GM19328 (cell line): ENCODE data around the gene TCTN3.
"Not testable (repeated sequence)": the region's sequence is repeated elsewhere in the genome, so short reads cannot be mapped to it uniquely, and the experiment has no call there.

ENCODE experiments used
- ATAC-seq: cut with Tn5 transposase; IDR thresholded peaks from one replicate; pipeline ENCODE4 v1.9.1; 2021; ENCODE audit warnings: mild to moderate bottlenecking, moderate library complexity; ENCODE audit not compliant: unreplicated experiment

The TCTN3 gene

GRCh38 chr10:95693668-95694534 lies at the start of gene TCTN3:
TSS of gene TCTN3 (minus strand) at chr10:95693927. CDS start at chr10:95693899, 28 bp downstream.
- peak; percentile 96 for ATAC-seq

- ATAC-seq = no peak
Measured at GRCh38 chr10:95742962-95743535, 49.3 kb upstream of the TCTN3 start.

DNA sequence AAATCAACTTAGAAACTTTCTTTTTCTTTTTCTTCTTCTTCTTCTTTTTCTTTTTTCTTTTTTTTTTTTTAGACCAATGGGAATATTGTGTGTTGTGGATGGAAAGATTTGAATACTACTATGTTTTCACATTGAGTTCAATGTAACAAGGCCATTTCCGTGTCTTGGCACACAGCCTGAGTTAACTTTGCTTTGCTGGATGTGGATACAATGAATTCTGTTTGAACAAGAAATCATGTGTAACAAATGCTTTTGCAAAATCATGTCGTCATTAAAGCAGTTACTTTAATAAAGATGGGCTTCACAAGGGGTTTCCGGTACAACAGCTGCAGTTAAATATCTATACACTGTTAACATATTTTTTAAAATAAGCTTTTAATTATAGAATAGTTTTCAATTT lies 48.8 kb upstream of the TCTN3 start:
- ATAC-seq = no peak

DNA sequence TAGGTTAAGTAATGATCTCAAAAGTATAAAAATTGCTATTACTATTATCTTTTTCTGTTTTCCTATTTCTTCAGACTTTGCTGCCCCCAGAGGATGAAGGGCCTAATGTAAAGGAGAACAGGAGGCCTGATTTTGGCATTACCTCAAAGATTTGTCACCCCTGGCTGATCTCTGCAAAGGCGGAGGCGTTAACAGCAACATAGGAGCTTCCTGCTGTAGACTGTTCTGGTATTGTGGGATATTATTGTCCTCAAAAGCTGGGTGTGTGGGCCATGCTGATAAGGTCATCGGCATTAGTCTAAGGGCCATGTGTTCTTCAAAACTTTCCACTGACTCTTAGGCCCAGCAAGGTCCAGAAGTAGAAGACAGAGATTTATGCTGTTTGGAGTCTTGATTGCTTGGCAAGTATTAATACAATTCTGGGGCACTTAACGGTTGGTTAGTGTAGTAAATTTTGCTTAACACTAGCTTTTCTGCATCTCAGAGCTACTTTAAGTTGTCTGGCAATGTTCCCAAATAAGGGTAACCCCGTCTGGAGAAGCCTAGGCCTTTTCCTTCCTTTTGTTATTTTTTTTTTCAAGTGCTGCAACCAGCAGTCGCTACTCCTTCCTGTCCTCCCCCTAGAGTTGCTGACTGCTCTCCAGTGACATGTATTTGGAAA lies 48.2 kb upstream of the TCTN3 start:
- ATAC-seq = peak; percentile 70

DNA sequence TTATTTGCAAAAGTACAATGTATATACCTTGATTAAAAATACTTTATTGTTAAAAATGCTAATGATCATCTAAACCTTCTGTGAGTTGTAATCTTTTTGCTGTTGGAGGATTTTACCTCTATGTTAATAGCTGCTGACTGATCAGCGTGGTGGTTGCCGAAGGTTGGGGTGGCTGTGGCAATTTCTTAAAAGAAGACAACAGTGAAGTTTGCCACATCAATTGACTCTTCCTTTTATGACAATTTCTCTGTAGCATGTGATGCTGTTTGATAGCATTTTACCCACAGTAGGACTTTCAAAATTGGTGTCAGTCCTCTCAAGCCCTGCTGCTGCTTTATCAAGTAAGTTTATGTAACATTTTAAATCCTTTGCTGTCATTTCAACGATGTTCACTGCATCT lies 45.3 kb upstream of the TCTN3 start:
- ATAC-seq = no peak

DNA sequence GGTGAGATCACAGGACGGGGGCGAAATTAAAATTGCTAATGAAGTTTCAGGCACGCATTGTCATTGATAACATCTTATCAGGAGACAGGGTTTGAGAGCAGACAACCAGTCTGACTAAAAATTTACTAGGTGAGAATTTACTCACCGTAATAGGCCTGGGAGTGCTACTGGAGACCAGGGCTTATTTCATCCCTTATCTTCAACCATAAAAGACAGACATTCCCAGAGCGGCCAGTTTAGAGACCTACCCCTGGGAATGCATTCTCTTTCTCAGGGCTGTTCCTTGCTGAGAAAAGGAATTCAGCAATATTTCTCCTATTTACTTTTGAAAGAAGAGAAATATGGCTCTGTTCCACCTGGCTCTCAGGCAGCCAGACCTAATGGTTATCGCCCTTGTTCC lies 39.2 kb upstream of the TCTN3 start:
- not testable (repeated sequence) for ATAC-seq

GRCh38 chr10:95730233-95730632 lies 36.5 kb upstream of the TCTN3 start:
- no peak for ATAC-seq

GRCh38 chr10:95729323-95730055 lies 35.8 kb upstream of the TCTN3 start:
- ATAC-seq = no peak

GRCh38 chr10:95728526-95728925 lies 34.8 kb upstream of the TCTN3 start:
- no peak for ATAC-seq

- ATAC-seq = not testable (repeated sequence)
Measured at GRCh38 chr10:95722496-95722895, 28.8 kb upstream of the TCTN3 start.

DNA sequence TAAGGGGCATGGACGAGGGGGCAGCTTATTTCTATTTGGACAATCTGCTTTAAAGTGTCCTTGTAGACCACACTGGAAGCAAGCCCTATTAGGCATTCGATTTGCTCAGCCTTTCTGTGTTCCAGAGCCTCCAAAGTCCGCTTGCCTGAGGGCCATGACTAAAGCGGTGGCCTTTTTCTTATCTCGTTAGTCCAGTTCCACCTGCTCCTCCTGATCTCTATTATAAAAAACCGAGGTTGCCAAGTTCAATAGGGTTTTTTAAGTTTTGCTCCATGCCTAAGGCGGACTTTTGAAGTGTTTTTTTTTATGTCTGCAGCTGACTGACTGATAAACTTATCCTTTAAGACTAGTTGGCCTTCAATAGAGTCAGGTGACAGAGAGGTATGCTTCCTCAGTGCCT lies 27.0 kb upstream of the TCTN3 start:
- ATAC-seq = not testable (repeated sequence)

DNA sequence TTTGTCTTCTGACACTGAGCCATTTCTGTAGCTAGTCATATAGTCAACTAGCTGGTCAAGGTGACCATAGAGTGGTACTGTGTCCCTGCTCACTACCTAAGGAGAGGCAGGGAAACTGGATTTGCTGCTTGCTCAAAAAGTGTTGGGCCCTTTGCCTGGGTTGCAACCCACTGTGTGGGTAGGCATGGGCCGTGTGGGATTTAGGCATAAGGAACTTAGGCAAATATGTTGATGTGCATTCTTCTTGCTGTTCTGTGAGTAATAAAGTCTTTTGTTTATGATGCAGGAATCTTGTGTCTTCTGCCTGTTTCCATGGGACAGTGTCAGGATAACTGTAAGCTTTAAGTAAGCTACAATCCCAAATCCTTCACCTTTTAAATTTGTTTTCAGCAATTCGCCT lies 23.1 kb upstream of the TCTN3 start:
- no peak for ATAC-seq

GRCh38 chr10:95716466-95716865 lies 22.7 kb upstream of the TCTN3 start:
- no peak for ATAC-seq

GRCh38 chr10:95711492-95711891 lies 17.8 kb upstream of the TCTN3 start:
- ATAC-seq = no peak

GRCh38 chr10:95706990-95707389 lies 13.3 kb upstream of the TCTN3 start:
- no peak for ATAC-seq

GRCh38 chr10:95706573-95706972 lies 12.8 kb upstream of the TCTN3 start:
- no peak for ATAC-seq

DNA sequence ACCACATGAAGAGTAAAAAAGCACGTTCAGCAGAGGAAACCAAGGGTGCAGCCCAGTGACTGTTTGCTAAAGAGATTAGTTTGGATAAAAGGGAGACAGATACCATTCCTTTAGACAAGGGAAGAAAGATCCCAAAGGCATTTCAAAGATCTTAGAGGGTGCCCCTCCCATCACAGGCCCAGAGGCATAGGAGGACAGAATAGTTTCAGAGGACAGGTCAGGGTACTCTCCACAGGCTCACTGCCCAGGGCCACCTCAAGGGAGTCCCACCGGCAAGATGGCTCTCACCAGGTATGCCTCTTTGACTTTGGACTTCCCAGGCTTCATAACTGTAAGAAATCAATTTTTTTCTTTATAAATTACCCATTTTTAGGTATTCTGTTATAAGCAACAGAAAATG lies 4.7 kb upstream of the TCTN3 start:
- no peak for ATAC-seq

- no peak for ATAC-seq
Measured at GRCh38 chr10:95697429-95697828, 3.7 kb upstream of the TCTN3 start.

- ATAC-seq = no peak
Measured at GRCh38 chr10:95694665-95695064, 938 bp upstream of the TCTN3 start.

DNA sequence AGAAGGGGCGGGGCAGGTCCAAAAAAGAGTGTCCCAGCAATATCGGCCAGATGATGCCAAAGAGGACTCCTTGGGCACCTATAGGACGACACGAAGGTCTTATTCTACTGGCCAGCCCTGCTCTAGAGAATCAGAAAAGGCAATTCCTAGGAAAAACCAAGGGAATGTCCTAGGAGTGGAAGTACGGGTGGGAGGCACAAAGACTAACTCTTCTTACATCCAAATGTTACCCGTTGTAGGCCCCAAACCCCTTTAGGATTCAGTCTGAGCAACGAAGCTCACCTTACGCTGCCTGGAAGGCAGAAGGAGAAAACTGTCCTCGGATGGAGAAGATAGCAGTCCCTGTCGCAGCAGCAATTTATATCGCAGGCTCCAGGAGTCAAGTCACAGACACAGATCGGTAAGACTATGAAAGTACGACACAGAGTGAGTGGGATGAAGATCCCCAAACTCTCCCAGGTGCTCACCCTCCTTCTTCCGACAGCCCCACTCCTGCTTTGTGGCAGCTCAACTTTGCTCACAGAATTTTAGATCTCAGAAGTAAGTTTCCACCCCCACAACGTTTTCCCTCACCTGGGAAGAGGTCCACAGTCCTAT lies 558 bp downstream of the TCTN3 start:
- no peak for ATAC-seq

GRCh38 chr10:95691281-95691680 lies 2.4 kb downstream of the TCTN3 start:
- no peak for ATAC-seq
